Measurements from ENCODE around the gene EXOC8.

Gene EXOC8

GRCh38 chr1:231318568-231318967 is 19.1 kb downstream of the EXOC8 start:
- no peak overlapping the region for H3K27ac ChIP-seq
- DNase-seq (ENCODE audit: low read depth, low spot score): no peak

- DNase-seq (ENCODE audit: low read depth, low spot score): no peak
- H3K27ac ChIP-seq: no peak overlapping the region
Observed at GRCh38 chr1:231318015-231318355, 19.7 kb downstream of the EXOC8 start.

- DNase-seq (ENCODE audit: low read depth, low spot score): no peak
- H3K27ac ChIP-seq: no peak overlapping the region
Observed at GRCh38 chr1:231317306-231318014, 20.2 kb downstream of the EXOC8 start.

- no peak for DNase-seq (ENCODE audit: low read depth, low spot score)
- no peak overlapping the region for H3K27ac ChIP-seq
Observed at GRCh38 chr1:231315887-231316286, 21.8 kb downstream of the EXOC8 start.

- no peak overlapping the region for H3K27ac ChIP-seq
- DNase-seq (ENCODE audit: low read depth, low spot score): no peak
Observed at GRCh38 chr1:231313661-231314060, 24.0 kb downstream of the EXOC8 start.

GRCh38 chr1:231312432-231312788 is 25.2 kb downstream of the EXOC8 start:
- no peak for DNase-seq (ENCODE audit: low read depth, low spot score)
- H3K27ac ChIP-seq: no peak overlapping the region

GRCh38 chr1:231311720-231312431 is 25.8 kb downstream of the EXOC8 start:
- no peak for DNase-seq (ENCODE audit: low read depth, low spot score)
- no peak overlapping the region for H3K27ac ChIP-seq

GRCh38 chr1:231310391-231310934 is 27.2 kb downstream of the EXOC8 start:
- no peak overlapping the region for H3K27ac ChIP-seq
- DNase-seq (ENCODE audit: low read depth, low spot score): no peak

GRCh38 chr1:231301990-231302389 is 35.7 kb downstream of the EXOC8 start:
- H3K27ac ChIP-seq: no peak overlapping the region
- DNase-seq (ENCODE audit: low read depth, low spot score): no peak

GRCh38 chr1:231295938-231296337 is 41.7 kb downstream of the EXOC8 start:
- H3K27ac ChIP-seq: no peak overlapping the region
- no peak for DNase-seq (ENCODE audit: low read depth, low spot score)

- H3K27ac ChIP-seq: no peak overlapping the region
- no peak for DNase-seq (ENCODE audit: low read depth, low spot score)
Observed at GRCh38 chr1:231286603-231287002, 51.0 kb downstream of the EXOC8 start.

GRCh38 chr1:231284441-231284840 is 53.2 kb downstream of the EXOC8 start:
- no peak for DNase-seq (ENCODE audit: low read depth, low spot score)
- H3K27ac ChIP-seq: no peak overlapping the region

All from epithelial cell of prostate (primary cell).